HL-60/S4 (cell line): Measurements from ENCODE around the gene C21orf91.
"Not testable (repeated sequence)": the region's sequence is repeated elsewhere in the genome, so short reads cannot be mapped to it uniquely, and the experiment has no call there.

ENCODE experiments used
- in situ Hi-C: fragments of 300-500 bp; cut with MboI; formaldehyde crosslinking; loops from 2 replicates; pipeline ENCODE4 v1.14.3; 2022; ENCODE audit warnings: low sequenced_read_pairs

The C21orf91 gene

DNA sequence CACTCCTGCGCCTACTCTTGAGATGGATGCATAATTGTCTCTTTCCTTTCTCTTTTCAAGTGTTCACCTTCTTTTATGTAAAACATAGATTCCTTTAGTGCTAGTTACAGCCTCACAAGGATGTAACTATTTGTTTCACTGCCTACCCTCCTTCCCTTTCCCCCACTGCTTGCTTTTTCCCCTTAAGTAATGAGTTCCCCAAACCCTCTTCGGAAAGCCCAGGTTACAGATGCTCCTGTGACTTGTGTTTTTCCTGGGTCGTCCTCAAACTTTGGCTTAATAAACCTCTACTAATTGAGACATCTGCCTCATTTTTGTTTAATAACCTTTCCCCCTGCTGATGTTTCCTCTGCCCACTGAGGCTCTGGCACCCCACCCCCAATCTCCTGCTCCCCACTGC, 39.2 kb downstream of the C21orf91 start:
- in situ Hi-C loops = no loop called here

DNA sequence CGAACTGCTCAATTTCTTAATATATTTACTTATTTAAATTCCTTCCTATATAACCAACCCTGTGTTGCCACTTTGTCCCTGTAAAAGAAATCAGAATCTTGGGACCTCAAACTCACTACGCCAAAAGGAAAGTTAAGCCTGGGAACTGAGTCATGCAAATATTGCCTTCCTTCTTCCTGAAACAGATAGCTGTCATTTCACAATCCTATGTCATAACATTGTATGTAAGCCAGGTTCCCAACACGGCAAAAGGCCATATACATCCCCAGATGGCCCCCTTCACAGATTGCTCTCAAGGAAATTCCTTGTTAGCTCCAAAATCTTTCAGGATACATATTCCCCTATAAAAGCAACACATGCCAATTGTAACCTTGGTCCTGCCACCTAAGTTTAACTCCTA, 39.7 kb downstream of the C21orf91 start:
- in situ Hi-C loops = no loop called here

GRCh38 chr21:17777072-17777765, 41.9 kb downstream of the C21orf91 start:
- in situ Hi-C loops = no loop called here

DNA sequence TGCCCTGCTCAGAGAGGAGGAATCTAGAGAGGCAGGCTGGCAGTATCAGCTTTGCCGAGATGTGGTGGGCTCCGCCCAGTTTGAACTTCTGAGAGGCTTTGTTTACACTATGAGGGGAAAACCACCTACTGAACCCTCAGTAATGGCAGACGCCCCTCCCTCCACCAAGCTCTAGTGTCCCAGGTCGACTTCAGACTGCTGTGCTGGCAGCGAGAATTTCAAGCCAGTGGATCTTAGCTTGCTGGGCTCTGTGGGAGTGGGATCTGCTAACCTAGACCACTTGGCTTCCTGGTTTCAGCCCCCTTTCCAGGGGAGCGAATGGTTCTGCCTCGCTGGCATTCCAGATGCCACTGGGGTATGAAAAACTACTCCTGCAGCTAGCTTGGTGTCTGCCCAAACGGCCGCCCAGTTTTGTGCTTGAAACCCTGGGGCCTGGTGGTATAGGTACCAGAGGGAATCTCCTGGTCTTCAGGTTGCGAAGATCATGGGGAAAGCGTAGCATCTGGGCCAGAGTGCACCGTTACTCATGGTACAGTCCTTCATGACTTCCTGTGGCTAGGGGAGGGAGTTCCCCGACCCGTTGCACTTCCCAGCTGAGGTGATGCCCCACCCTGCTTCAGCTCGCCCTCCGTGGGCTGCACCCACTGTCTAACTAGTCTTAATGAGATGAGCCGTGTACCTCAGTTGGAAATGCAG, 43.6 kb downstream of the C21orf91 start:
- in situ Hi-C loops = no loop called here

GRCh38 chr21:17775021-17775420, 44.1 kb downstream of the C21orf91 start:
- in situ Hi-C loops = not testable (repeated sequence)

DNA sequence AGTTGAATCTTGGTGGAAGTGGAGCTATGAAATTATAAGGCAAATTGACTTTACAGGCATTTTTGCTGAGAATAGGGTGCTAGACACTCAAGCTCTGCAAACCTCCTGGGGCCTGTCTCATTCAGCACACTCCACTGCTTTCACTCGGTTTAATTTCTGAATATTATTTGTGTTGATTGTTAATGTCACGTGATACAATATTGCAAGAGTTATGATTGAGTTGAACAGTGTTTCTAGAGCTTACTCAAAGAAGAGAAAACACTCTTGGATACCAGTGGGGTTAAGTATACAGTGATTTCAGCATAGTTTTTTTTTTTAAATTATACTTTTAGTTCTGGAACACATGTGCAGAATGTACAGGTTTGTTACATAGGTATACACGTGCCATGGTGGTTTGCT, 49.7 kb downstream of the C21orf91 start:
- in situ Hi-C loops = no loop called here

- in situ Hi-C loops = no loop called here
These were observed 50.2 kb downstream of the C21orf91 start for GRCh38 chr21:17768840-17769446.

DNA sequence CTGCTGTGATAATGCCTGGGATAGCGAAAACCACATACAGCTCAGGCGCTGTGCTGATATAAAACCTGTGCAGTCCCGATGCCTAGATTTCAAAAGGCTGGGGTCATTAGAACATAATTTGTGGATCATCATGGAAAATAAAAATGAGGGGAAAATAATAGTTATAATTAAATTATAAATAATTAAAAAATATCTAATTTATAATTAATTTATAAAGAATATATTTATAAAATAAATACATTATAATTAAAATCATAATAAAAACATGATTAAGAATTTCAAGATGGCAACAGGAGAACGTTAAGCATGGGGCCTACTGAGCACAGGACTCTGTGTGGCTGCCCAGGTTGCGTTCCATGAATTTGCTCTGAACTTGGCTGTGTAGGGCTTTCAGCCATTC, 53.9 kb downstream of the C21orf91 start:
- in situ Hi-C loops = no loop called here

GRCh38 chr21:17763288-17764037, 55.7 kb downstream of the C21orf91 start:
- in situ Hi-C loops = no loop called here

- in situ Hi-C loops = no loop called here
These were observed 59.5 kb downstream of the C21orf91 start for GRCh38 chr21:17759511-17760178.

- in situ Hi-C loops = no loop called here
These were observed 60.5 kb downstream of the C21orf91 start for GRCh38 chr21:17758683-17759082.

- in situ Hi-C loops = no loop called here
These were observed 61.5 kb downstream of the C21orf91 start for GRCh38 chr21:17757671-17758070.

DNA sequence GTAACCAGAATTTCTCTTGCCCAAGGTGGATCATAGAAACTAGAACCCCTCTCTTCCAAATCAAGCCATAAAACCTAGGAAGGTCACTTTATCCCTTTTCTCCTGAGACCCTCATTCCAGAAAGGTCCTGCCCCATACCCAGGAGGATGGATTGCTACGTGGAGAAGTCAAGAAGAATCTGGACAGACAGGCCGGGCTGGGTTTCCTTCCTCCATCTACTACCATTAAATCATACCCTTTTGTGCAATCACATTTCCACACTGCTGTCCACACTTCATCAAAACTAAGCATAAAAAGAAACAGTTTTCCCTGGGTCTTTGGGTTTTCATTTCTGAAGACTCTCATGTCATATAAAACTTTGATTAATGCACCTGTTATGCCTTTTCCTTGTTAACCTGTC, 65.4 kb downstream of the C21orf91 start:
- in situ Hi-C loops = no loop called here

DNA sequence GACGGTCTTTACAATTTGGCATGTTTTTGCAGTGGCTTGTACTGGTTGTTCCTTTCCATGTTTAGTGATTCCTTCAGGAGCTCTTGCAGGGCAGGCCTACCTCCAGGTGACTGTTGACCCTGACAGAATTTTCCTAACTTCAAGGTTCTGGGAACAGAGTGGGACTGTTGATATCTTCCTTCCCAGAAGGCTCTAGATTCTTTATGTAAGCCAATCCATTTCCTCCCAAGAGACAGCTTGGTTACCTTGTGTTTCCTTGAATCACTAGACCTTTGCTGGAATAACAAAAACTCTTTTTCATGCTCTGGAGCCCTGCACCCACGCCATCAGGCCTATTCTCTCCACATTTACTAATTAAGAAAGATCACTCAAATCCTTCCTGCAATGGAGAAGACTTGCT, 67.0 kb downstream of the C21orf91 start:
- in situ Hi-C loops = no loop called here

DNA sequence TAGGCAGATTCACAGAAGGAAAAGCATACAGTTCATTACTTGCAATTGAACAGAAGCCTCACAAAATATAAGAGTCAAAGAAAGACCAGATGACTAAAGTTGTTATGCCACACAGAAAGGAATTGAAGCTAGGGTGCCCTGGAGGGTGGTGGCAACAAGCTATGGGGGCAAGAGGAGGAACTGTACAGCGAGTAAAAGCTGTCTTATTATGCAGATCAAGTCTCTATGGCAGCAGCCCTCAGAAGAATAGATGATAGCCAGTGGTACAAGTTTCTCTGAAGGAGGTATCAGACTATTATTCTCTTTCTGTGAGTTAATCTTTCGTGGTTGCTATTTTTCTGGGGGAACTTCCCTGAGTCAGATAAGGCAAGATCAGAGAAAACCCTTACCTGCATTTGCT, 72.2 kb downstream of the C21orf91 start:
- in situ Hi-C loops = no loop called here

GRCh38 chr21:17745086-17745485, 74.1 kb downstream of the C21orf91 start:
- in situ Hi-C loops = no loop called here

GRCh38 chr21:17742940-17743592, 76.1 kb downstream of the C21orf91 start:
- in situ Hi-C loops = no loop called here

DNA sequence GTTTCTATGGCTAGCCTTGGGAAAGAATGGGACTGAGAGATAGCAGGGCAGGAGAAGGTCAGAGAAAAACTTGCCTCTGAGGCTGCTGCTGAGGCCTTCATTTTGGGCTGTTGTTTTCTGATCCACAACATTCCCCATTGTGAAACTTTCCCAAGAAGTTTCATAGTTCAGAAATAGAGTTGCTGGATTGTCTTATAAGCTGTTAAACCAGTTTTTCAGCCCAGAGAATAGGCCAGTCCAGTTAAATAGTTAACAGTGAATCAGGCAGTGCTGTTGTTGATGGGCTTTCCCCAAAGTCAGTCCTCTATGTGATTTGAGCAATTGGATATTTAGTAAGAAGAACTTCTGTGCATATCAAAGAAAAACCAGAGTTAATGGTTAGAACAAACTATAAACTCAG, 77.0 kb downstream of the C21orf91 start:
- in situ Hi-C loops = no loop called here
